ENCODE measurements around the gene PRCC.
"Not testable (repeated sequence)": the region's sequence is repeated elsewhere in the genome, so short reads cannot be mapped to it uniquely, and the experiment has no call there.

Gene PRCC

GRCh38 chr1:156765136-156765535, 2.2 kb upstream of the PRCC start:
- DNase-seq (ENCODE audit: low spot score) = not testable (repeated sequence)

- DNase-seq (ENCODE audit: low spot score) = no peak
These were observed 1.7 kb upstream of the PRCC start for GRCh38 chr1:156765666-156766065.

- peak; percentile 60 for DNase-seq (ENCODE audit: low spot score)
These were observed 836 bp upstream of the PRCC start for GRCh38 chr1:156766298-156767100.

DNA sequence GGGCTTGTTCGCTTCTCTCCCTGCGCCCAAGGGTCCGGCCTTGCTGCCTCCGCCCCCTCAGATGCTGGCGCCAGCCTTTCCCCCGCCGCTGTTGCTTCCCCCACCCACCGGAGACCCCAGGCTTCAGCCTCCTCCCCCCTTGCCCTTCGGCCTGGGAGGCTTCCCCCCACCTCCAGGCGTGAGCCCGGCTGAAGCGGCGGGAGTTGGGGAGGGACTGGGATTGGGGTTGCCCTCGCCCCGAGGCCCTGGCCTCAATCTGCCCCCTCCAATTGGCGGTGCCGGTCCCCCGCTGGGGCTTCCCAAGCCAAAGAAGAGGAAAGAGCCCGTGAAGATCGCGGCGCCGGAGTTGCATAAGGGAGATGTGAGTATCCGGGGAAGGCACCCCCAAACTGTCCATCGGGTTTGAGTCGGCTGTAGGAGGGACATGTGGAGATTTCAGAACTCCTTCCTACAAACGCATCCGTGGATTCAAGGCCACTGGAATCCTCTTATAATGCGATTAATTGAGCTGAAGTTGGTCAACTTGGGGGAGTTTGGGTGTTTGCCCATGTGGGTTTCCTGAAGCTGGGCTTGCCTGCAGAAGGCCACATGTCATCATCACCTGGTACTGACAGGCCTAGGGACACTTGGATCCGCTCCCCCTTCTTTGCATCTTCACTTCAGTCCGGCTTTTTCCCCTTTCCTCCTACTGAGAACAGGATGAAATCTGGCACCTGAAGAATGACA, 707 bp downstream of the PRCC start:
- peak; percentile 64 for DNase-seq (ENCODE audit: low spot score)

GRCh38 chr1:156768610-156769295, 1.4 kb downstream of the PRCC start:
- DNase-seq (ENCODE audit: low spot score) = no peak

DNA sequence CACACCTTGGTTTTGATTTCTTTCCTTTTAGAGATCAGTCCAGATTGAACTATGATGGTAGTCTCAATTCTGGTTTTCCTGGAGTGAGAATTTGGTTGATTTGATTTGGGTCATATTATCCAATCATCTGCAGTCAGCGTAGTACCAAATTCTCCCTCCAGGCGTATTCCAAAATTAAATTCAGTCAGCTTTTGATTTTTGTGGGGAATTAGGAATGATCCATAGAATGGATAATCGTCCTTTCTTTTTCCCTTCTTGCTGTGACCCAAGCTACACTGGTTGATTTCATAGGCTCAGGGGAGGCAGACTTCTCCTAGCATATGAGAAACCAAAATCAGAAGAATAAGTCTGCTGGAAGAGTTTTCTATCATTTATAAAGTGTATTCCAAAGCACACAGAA, 4.9 kb downstream of the PRCC start:
- no peak for DNase-seq (ENCODE audit: low spot score)

GRCh38 chr1:156772728-156773497, 5.6 kb downstream of the PRCC start:
- DNase-seq (ENCODE audit: low spot score) = peak; percentile 65

DNA sequence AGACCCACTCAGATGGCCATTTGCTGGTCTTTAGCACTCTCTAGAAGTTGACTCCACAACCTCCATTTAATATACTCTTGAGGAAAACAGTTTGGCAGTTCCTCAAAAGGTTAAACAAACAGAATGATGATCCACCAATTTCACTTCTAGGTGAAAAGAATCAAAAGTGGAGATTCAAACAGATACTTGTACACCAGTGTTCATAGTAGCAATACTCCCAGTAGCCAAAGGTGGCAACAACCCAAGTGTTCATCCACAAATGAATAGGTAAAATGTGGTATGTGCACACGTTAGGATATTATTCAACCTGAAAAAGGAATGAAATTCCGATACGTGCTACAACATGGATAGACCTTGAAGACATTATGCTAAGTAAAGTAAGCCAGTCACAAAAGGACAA, 6.3 kb downstream of the PRCC start:
- no peak for DNase-seq (ENCODE audit: low spot score)

DNA sequence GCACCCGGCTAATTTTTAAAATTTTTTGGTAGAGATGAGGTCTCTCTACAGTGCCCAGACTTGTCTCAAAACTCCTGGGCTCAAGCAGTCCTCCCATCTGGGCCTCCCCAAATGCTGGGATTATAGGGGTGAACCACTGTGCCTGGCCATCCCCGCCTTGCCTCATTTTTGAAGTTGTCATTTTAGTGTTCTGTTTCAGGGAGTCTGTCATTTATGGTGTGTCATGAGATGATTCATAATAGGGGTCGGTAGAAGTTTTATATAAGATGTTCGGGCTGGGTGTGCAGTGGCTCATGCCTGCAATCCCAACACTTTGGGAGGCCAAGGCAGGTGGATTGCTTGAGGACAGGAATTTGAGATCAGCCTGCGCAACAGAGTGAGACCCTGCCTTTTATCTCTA, 8.5 kb downstream of the PRCC start:
- no peak for DNase-seq (ENCODE audit: low spot score)

DNA sequence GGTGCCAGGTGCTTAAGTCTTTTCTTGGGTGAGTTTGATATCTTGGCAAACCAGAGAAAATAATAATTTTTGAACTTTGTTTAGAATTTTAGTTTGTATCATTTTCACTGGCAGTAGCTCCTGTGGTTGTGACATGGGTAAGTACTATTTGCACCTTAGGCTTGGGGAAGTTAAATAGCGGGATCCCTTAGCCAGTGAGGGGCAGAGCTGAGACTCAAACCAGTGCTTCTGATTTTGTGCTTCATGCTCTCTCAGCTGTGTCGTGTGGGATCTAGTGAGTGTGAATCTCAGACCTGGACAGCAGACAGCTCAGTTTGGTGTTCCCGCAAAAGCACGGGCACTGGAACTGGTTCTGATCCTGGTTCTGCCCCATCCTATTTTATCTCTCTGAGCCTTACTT, 9.6 kb downstream of the PRCC start:
- no peak for DNase-seq (ENCODE audit: low spot score)

GRCh38 chr1:156777573-156777972, 10.2 kb downstream of the PRCC start:
- DNase-seq (ENCODE audit: low spot score) = no peak

GRCh38 chr1:156781585-156782186, 14.4 kb downstream of the PRCC start:
- DNase-seq (ENCODE audit: low spot score) = no peak

DNA sequence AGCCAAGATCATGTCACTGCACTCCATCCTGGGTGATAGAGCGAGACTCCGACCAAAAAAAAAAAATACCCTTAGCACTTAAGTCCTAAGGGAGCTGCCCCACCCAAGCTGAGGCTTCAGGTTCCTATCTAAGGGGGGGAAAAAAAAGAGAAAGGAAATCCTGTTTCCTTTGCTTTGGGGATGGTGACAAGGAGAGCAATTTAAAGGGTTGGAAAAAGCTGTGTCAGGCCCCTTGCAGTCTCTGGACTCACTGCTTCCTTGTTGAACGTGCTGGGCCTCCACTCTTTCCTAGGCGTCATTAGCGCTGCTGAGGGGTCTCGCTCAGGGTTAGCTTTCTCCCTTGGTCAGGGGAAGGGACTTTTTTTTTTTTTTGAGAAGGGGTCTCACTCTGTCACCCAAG, 18.1 kb downstream of the PRCC start:
- no peak for DNase-seq (ENCODE audit: low spot score)

DNA sequence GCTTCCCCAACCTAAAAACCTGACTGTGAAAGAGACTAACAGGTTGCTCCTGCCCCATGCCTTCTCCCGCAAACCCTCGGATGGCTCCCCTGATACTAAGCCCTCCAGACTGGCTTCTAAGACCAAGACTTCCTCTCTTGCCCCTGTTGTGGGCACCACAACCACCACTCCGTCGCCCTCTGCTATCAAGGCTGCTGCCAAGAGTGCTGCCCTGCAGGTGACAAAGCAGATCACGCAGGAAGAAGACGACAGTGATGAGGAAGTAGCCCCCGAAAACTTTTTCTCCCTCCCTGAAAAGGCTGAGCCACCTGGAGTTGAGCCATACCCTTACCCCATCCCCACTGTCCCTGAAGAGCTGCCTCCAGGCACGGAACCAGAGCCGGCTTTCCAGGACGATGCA, 19.3 kb downstream of the PRCC start:
- DNase-seq (ENCODE audit: low spot score) = no peak

- no peak for DNase-seq (ENCODE audit: low spot score)
These were observed 20.8 kb downstream of the PRCC start for GRCh38 chr1:156788136-156788535.

DNA sequence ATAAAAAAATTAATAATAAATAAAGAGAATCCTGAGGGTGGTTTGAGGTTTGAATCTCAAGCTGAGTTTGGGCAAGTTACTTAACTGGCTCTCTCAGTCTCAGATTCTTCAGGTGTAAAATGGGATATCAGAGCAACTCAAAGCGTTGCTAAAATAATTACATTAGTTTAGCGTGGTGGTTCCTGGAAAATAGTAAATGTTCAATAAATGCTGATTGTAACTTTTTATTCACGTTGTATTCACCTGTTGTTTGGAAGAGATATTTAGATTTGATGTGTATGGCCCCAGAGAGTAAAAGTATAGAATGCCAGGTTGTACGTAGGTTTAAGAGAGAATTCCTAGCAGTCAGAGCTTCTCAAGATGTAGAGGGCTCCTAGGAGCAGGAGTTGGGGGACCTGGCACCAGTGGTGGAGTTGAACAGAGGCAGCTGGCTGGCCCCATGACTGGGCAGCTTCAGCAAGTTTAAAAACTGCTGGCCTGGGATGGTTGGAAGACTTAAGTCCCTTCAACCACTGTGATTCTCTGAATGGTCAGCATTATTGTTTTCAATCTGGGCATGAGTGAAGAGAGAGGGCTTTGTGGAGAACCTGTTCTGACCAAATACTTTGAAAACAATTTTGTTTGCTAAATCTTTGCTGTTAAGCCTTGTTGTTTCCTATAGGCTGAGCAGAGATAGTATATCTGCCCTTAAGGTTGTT, 22.4 kb downstream of the PRCC start:
- DNase-seq (ENCODE audit: low spot score) = peak; percentile 58

DNA sequence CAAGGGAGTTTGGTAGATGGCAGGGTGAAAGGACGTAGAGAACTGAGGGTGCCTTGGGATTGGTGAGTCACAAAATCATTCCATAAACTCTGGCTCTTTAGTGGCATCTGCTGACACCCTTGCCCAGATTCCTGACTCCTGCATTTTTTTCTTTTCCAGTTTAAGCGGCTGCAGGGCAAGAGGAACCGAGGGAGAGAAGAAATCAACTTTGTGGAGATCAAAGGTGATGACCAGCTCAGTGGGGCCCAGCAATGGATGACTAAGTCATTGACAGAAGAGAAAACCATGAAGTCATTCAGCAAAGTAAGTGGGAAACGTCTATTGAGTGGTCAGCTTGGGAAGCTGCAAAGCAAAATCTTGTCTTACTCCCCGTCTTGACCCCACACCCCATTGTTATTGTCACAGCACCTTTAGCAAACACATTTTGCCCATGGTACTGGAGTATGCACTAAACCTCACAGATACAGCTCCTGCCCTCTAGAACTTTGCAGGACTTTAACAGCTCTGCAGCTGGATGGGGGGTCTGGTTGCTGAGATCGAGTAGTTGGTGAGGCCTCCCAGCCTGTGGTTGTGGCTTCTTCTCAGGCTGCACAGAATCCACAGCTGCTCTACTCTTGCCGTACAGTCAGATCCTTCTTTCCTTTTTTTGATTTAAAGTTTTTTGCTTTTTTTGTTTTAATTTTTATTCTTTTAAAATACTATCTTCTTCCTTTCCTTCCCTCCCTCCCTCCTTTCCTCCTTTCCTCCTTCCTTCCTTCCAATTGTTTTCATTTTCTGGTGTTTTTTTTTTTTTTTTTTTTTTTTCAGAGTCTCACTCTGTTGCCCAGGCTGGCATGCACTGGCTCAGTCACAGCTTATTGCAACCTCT, 27.4 kb downstream of the PRCC start:
- DNase-seq (ENCODE audit: low spot score) = no peak

GRCh38 chr1:156795374-156795733, 28.0 kb downstream of the PRCC start:
- DNase-seq (ENCODE audit: low spot score) = no peak

DNA sequence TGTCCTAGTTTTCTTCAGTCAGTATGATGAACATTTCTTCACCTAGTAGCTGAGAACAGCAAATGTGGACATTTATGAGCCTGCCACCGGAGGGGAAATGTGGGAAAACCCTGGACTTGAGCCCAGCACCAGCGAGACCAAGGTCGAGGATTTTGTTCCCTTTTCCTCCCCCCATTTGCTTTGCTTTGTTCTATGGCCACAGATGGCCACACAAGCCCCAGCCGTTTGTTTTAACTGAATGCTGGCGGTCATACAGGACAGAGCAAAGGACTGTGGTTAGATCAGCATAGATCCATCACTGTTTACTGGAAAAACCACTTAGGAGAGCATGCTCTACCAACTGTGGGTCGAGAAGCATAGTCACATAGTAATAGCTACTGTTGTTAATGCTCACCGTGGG, 28.5 kb downstream of the PRCC start:
- DNase-seq (ENCODE audit: low spot score) = peak; percentile 95
